Posterior vena cava (tissue), 2 donors: Measurements from ENCODE around the gene GOLGA7B. TPM values are rescaled to one million over a fixed set of nuclear protein-coding genes. Genes with fewer than 3 reads are reported as not detected.
A peak's percentile ranks its signal among the peaks of the same experiment; 100 is the strongest.

Experiments
- DNase-seq: peaks from one replicate; pipeline ENCODE4 v3.0.0-alpha.2; 2020; ENCODE audit warnings: low spot score
- intact Hi-C, 2 donors: fragments of 100-400 bp; cut with DNase I; formaldehyde crosslinking; loops; one replicate each; pipeline versions ENCODE4 v1.14.1 to v1.14.2; 2022 to 2023
- total RNA-seq, 2 donors: library from RNA; stranded (reverse); fragmentation: NEBNext Ultra II Directional; extraction: Animal tissue kit (Norgen Biotek cat#: 25700); gene quantifications; one replicate each; pipeline ENCODE4 v1.2.1, GENCODE V29; 2021
- donor health status: DM: yes; HTN: yes; CAD: no.
- donor health status: DM: yes; HTN: yes; CAD: no.

The GOLGA7B gene
- total RNA-seq, 2 donors from 2014 or later = 0.19 TPM

DNA sequence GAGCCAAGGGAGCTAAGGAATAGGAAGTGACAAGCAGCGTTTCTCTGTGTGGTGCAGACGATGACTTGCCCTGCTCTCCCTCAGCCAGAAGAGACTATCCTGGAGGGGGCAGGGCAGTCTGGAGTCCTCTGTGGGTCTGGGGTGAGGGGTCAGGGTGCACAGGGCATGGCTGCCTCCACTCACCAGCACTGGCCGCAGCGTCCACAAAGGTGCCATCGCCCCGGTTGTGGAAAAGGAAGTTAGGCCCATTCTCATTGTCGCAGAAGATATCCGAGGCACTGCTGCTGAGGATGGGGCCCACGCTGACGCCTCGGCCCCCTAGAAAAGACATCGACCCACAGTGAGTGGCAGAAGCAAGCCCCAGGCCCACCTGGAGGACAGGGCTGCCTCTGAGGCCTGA, 58.2 kb downstream of the GOLGA7B start:
- intact Hi-C loops = loop anchor here in 1 of 2 donors (2.0 kb wide), 1 partner anchor 123 kb away; the partner anchor contains the start of gene CRTAC1
- DNase-seq = no peak

- intact Hi-C loops = no loop called here
- DNase-seq = no peak
These were observed 61.0 kb downstream of the GOLGA7B start for GRCh38 chr10:97910661-97911060.

GRCh38 chr10:97911217-97911616, 61.6 kb downstream of the GOLGA7B start:
- intact Hi-C loops = no loop called here
- DNase-seq = no peak

DNA sequence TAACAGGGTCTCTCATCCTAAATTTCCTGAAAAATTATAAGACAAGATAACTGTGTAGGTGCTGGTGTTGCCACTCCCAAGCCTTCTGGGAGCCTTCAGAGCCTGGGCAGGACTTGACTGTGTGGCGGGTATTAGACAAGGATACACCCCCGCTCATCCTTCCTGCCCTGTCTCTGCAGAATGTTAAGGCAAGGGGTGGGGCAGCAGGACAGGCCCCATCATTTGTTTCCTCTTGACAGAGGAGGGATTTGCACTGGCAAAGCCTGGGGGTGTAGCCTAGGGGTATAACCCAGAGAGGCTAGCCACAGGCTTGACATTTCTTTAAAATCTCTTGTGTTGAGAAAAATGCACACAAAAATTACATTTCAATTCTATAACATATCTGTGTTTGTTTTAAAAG, 63.5 kb downstream of the GOLGA7B start:
- DNase-seq = no peak

DNA sequence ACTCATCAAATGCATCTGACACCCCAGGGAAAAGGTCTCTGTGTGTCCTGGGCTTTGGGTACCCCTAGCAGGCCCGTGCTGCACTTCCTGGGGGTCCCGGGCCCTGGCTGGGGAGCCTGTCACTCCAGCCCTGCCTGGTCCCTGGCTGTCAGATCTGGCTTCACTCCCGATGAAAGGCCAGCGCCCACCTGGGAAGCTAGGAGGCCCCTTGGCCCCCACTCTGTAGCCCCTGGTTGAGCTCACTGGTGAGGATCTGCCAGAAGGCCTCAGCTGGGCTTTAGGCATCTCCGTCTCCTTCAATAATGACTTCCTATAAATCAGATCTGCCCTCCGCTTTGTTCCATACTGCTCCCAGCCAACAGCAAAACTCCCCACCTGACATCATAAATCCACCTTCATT, 64.0 kb downstream of the GOLGA7B start:
- DNase-seq = no peak
- intact Hi-C loops = no loop called here

More for the DNA sequence above, 63.5 kb downstream of the GOLGA7B start:
- intact Hi-C loops = no loop called here

GRCh38 chr10:97914171-97914836, 64.7 kb downstream of the GOLGA7B start:
- intact Hi-C loops = no loop called here
- DNase-seq = no peak

GRCh38 chr10:97914837-97915211, 65.2 kb downstream of the GOLGA7B start:
- intact Hi-C loops = no loop called here
- DNase-seq = peak; percentile 90

- no peak for DNase-seq
- intact Hi-C loops = no loop called here
These were observed 65.9 kb downstream of the GOLGA7B start for GRCh38 chr10:97915346-97916131.

GRCh38 chr10:97916586-97916985, 66.9 kb downstream of the GOLGA7B start:
- intact Hi-C loops = no loop called here
- DNase-seq = no peak

- DNase-seq = no peak
- intact Hi-C loops = no loop called here
These were observed 69.4 kb downstream of the GOLGA7B start for GRCh38 chr10:97919012-97919411.

DNA sequence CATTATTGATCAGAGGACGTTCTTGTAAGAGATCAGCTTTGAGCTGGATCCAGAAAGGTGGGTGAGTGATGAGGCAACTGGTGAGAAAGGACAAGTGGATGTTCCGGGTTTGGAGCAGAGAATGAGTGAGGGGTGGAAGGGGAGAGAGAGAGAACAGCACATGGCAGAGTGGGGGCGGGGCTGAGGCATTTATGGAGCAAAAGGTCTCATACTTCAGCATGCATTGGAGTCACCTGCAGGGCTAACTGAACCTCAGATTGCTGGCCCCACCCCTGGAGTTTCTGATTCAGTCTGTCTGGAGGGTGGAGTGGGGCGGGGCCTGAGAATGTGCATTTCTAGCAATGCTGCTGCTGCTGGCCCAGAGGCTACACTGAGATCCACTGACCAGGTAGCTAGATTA, 71.2 kb downstream of the GOLGA7B start:
- intact Hi-C loops = loop anchor here in 1 of 2 donors (5.0 kb wide), 1 partner anchor 116 kb away; no protein-coding TSS in a partner anchor

More for the DNA sequence above, 71.2 kb downstream of the GOLGA7B start:
- DNase-seq = no peak

Other genes starting within 250 kb of the GOLGA7B start
- 1 to 10 TPM; 3.4 to 6.5 TPM for gene MORN4, start 216.3 kb upstream of the GOLGA7B start, total RNA-seq
- 10 to 100 TPM; 13.8 to 15.9 TPM for gene PI4K2A, start 209.2 kb upstream of the GOLGA7B start, total RNA-seq
- 10 to 100 TPM; 15.0 to 17.6 TPM for gene AVPI1, start 162.6 kb upstream of the GOLGA7B start, total RNA-seq
- gene MARVELD1, start 136.1 kb upstream of the GOLGA7B start, total RNA-seq = 10 to 100 TPM; 87.5 to 96.8 TPM
- gene ZFYVE27, start 112.7 kb upstream of the GOLGA7B start, total RNA-seq = 10 to 100 TPM; 15.8 to 16.0 TPM
- gene SFRP5, start 77.8 kb upstream of the GOLGA7B start, total RNA-seq = under 1 TPM; 0.38 to 0.56 TPM
- gene CRTAC1, start 180.8 kb downstream of the GOLGA7B start, total RNA-seq = 10 to 100 TPM; 22.9 to 24.5 TPM